ENCODE data around the gene ALDH3A2. TPM values are rescaled to one million over a fixed set of nuclear protein-coding genes. Genes with fewer than 3 reads are reported as not detected.

Gene ALDH3A2
- total and polyA plus RNA-seq, 7 experiments from 2014 or later: 25.2 to 53.4 (median 31.8) TPM

DNA sequence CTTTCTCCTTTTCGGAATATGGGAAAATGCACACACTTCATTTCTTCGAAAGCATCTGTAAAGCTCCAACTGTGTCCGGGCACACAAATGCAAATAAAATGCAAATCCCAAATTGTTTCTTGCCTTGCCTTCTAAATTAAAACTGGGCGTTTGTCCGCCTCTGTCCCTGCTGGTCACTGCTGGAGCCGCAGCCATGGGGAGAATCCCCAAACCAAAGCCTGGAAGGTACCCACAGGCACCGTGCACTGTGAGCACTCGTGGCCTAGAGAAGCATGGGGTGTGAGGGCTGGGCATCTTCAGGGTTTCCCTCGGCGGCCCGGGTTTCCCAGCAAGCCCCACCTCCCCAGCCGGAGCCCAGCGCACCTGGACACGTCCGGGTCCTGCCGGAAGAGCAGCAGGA is 64.9 kb downstream of the ALDH3A2 start:
- H3K9me3 Mint-ChIP-seq: no peaks in the 10 kb centered on the region

DNA sequence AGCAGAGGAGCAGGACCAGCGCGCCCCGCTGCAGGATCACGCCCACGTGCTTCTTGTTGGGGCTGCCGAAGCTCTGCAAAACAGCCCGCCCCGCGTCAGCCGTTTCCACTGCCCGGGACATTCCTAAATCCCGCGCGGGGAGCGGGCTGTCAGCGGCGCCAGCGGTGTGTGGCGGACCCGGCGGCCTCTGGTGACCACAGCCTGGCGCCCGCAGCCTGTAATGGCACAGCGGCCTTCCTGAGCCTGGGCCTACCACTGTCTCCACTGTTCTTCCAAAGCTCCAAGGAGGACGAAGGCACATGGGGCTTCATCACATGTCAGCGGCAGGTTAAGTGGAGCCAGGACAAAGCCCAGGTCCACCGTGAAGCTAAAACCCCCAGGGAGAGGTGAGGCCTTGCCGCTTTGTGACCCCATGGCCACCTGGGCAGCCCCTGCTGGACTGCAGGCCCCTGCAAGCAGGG is 65.4 kb downstream of the ALDH3A2 start:
- ChIA-PET CTCF (no interaction called here), POLR2A (no interaction called here)
- no peaks in the 10 kb centered on the region for H3K9me3 Mint-ChIP-seq

More for the DNA sequence above, 64.9 kb downstream of the ALDH3A2 start:
- POLR2A ChIA-PET: no interaction called here
- H3K4me1 Mint-ChIP-seq: peaks cover 0 to 5% (median 0%) of the 10 kb centered on the region in 7 donors
- no peak overlapping the region for H3K4me3 Mint-ChIP-seq
- no peaks in the 10 kb centered on the region for H3K36me3 Mint-ChIP-seq
- no peaks in the 10 kb centered on the region for H3K36me3 ChIP-seq (ENCODE audit: control insufficient read depth in 2 of 3, insufficient read depth in 3 of 3, low read length in 3 of 3)
- ATAC-seq (no peak), DNase-seq (no peak)
- no peaks in the 10 kb centered on the region for H3K9me3 ChIP-seq (ENCODE audit: control insufficient read depth in 2 of 3, low read length in 3 of 3)
- no peaks in the 10 kb centered on the region for H3K4me1 ChIP-seq (ENCODE audit: control insufficient read depth in 2 of 2, insufficient read depth in 2 of 2, low read length in 2 of 2)
- CTCF ChIA-PET: no interaction called here
- no peak overlapping the region for H3K4me3 ChIP-seq (ENCODE audit: low read length)
- intact Hi-C loops (cut with micrococcal nuclease): no loop called here
- H3K27me3 ChIP-seq (ENCODE audit: control insufficient read depth in 2 of 2, insufficient read depth in 2 of 2, low read length in 2 of 2): no peaks in the 10 kb centered on the region
- no peaks in the 10 kb centered on the region for H3K27me3 Mint-ChIP-seq
- H3K27ac Mint-ChIP-seq: no peak overlapping the region
- no peak overlapping the region for H3K27ac ChIP-seq (ENCODE audit: low read depth, low read length)

DNA sequence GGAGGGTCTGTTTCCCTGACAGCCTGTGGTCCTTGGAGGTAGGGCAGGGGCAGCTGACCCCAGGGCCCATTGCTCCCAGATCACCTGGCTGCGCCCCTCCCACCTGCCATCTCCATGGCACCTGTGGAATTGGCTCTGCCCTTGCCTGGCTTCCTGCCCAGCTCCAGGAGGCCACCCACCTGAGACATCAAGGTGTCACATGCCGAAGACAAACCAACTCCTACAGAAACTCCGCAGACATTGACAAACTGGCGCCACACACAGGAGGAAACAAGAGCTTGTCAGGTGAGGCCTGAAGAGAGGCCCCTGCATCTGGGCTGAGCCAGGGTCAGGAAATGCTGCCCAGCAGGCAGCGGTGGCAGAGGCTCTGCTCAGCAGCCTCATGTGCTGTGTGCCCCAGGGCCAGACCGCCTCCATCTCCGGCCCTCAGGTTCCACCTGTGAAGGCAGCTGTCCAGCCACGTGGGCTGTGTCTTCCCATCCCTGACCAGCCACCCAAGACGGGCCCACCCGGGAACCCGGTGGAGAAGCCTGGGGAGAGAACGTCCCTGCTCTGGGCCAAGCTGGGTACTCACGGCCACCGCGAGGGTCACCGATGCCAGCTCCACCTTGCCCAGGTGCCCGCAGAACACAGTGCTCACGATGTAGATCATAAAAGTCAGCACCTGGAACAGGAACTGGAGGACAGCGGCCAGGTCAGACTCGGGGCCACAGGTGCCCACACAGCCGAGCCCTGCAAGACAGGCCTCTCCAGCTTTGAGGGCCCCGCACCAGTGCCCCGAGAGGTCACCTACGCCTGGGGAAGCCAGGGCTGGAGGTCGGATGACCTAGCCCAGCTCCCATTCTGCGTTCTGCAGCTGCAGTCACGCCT is 66.2 kb downstream of the ALDH3A2 start:
- no peak overlapping the region for H3K4me3 ChIP-seq (ENCODE audit: low read length)
- Mint-ChIP-seq H3K4me3 (no peak overlapping the region), H3K4me1 (peaks cover 0 to 5% (median 0%) of the 10 kb centered on the region in 7 donors), H3K27ac (no peak overlapping the region), H3K36me3 (no peaks in the 10 kb centered on the region), H3K27me3 (no peaks in the 10 kb centered on the region), H3K9me3 (no peaks in the 10 kb centered on the region)
- no peaks in the 10 kb centered on the region for H3K27me3 ChIP-seq (ENCODE audit: control insufficient read depth in 2 of 2, insufficient read depth in 2 of 2, low read length in 2 of 2)
- ATAC-seq (no peak), DNase-seq (no peak)
- CTCF ChIA-PET: interaction anchor here (0.5 kb wide), 1 partner anchor 13 kb away, joined by 4 read pairs; no protein-coding TSS in a partner anchor
- H3K36me3 ChIP-seq (ENCODE audit: control insufficient read depth in 2 of 3, insufficient read depth in 3 of 3, low read length in 3 of 3): no peaks in the 10 kb centered on the region
- H3K9me3 ChIP-seq (ENCODE audit: control insufficient read depth in 2 of 3, low read length in 3 of 3): no peaks in the 10 kb centered on the region
- H3K27ac ChIP-seq (ENCODE audit: low read depth, low read length): no peak overlapping the region
- POLR2A ChIA-PET: no interaction called here
- no peaks in the 10 kb centered on the region for H3K4me1 ChIP-seq (ENCODE audit: control insufficient read depth in 2 of 2, insufficient read depth in 2 of 2, low read length in 2 of 2)
- intact Hi-C loops (cut with micrococcal nuclease): no loop called here

More for the DNA sequence above, 65.4 kb downstream of the ALDH3A2 start:
- Mint-ChIP-seq H3K36me3 (no peaks in the 10 kb centered on the region), H3K4me3 (no peak overlapping the region), H3K4me1 (peaks cover 0 to 5% (median 0%) of the 10 kb centered on the region in 7 donors), H3K27me3 (no peaks in the 10 kb centered on the region), H3K27ac (no peak overlapping the region)
- no peaks in the 10 kb centered on the region for H3K27me3 ChIP-seq (ENCODE audit: control insufficient read depth in 2 of 2, insufficient read depth in 2 of 2, low read length in 2 of 2)
- no peaks in the 10 kb centered on the region for H3K4me1 ChIP-seq (ENCODE audit: control insufficient read depth in 2 of 2, insufficient read depth in 2 of 2, low read length in 2 of 2)
- no peaks in the 10 kb centered on the region for H3K9me3 ChIP-seq (ENCODE audit: control insufficient read depth in 2 of 3, low read length in 3 of 3)
- no peak overlapping the region for H3K27ac ChIP-seq (ENCODE audit: low read depth, low read length)
- H3K36me3 ChIP-seq (ENCODE audit: control insufficient read depth in 2 of 3, insufficient read depth in 3 of 3, low read length in 3 of 3): no peaks in the 10 kb centered on the region
- DNase-seq (no peak), ATAC-seq (no peak)
- intact Hi-C loops (cut with micrococcal nuclease): no loop called here
- H3K4me3 ChIP-seq (ENCODE audit: low read length): no peak overlapping the region

DNA sequence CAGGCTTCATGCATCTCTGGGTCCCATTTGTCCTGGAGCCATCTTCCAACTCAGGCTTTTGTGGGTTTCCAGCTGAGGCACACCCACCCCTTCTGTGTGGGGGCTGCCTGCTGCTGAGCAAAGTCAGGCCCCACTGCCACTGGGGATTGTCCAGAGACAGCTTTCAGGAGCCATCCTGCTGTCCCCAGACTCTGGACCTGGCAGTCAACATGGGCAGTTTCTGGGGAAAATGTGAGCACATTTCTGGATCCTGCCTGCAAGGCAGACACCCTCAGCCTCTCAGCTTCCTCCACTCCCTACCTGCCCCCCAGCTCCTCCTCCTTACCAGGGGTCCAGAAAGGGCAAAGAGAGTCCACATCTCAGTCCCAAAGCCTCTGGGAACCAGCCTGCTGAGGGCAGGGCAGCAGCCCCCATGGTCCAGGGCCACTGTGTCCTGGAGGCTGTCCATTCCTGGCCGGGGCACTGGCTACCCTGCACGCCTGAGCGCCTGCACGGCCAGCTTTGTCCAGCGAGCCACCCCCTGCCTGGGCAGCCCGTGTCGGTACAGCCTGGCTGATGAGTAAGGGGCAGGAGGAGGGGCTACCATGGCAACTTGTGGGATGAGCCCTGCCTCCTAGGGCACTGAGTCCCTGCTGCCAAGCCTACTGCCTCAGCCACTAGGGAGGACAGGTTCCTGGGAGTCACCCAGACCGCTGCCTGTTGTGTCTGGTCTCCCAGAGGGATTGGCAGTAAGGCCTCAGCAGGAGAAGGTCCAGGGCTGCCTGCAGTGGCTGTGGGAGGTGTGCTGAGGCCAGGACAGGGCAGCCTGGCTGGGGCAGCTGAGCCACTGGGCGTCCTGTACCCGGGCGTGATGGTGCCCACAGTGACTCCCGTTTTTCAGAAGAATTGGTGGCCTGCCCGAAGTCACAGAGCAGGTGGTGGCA is 67.8 kb downstream of the ALDH3A2 start, which contains the start of gene SLC47A2:
Gene SLC47A2 (minus strand): TSS at position 477 of the 923 bp plus-strand sequence. CDS start 29 bp downstream, at position 448.
- POLR2A ChIA-PET: no interaction called here
- intact Hi-C loops (cut with micrococcal nuclease): no loop called here
- no peaks in the 10 kb centered on the region for H3K27me3 ChIP-seq (ENCODE audit: control insufficient read depth in 2 of 2, insufficient read depth in 2 of 2, low read length in 2 of 2)
- DNase-seq (no peak), ATAC-seq (no peak)
- CTCF ChIA-PET: no interaction called here
- no peaks in the 10 kb centered on the region for H3K9me3 ChIP-seq (ENCODE audit: control insufficient read depth in 2 of 3, low read length in 3 of 3)
- Mint-ChIP-seq H3K27ac (no peak within 1 kb of the TSS), H3K36me3 (no peaks in the 10 kb centered on the region), H3K4me1 (peaks cover 0 to 5% (median 0%) of the 10 kb centered on the region in 7 donors), H3K4me3 (no peak within 1 kb of the TSS), H3K27me3 (no peaks in the 10 kb centered on the region), H3K9me3 (no peaks in the 10 kb centered on the region)
- H3K4me3 ChIP-seq (ENCODE audit: low read length): no peak within 1 kb of the TSS
- no peaks in the 10 kb centered on the region for H3K36me3 ChIP-seq (ENCODE audit: control insufficient read depth in 2 of 3, insufficient read depth in 3 of 3, low read length in 3 of 3)
- no peaks in the 10 kb centered on the region for H3K4me1 ChIP-seq (ENCODE audit: control insufficient read depth in 2 of 2, insufficient read depth in 2 of 2, low read length in 2 of 2)
- H3K27ac ChIP-seq (ENCODE audit: low read depth, low read length): no peak within 1 kb of the TSS

DNA sequence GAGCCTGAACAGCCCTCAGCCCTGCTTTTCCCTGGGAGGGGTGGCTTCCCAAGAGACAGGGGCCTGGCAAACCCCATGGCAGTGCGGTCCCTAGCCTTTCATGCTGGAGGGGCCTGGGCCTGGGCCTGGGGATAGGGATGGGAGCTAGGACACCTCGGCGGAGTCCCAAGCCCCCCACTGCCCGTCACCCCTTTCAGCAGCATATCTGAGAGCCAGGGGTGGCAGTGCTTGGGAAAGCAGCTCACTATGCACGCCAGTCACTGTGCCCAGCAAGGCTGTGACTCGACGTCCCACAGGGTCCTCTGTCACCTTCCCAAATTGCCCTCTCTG is 68.4 kb downstream of the ALDH3A2 start:
- CTCF ChIA-PET: no interaction called here
- intact Hi-C loops (cut with micrococcal nuclease): no loop called here
- Histone ChIP-seq H3K27ac (ENCODE audit: low read depth, low read length) (no peak overlapping the region), H3K4me3 (ENCODE audit: low read length) (no peak overlapping the region), H3K36me3 (ENCODE audit: control insufficient read depth in 2 of 3, insufficient read depth in 3 of 3, low read length in 3 of 3) (no peaks in the 10 kb centered on the region), H3K9me3 (ENCODE audit: control insufficient read depth in 2 of 3, low read length in 3 of 3) (no peaks in the 10 kb centered on the region), H3K4me1 (ENCODE audit: control insufficient read depth in 2 of 2, insufficient read depth in 2 of 2, low read length in 2 of 2) (no peaks in the 10 kb centered on the region), H3K27me3 (ENCODE audit: control insufficient read depth in 2 of 2, insufficient read depth in 2 of 2, low read length in 2 of 2) (no peaks in the 10 kb centered on the region)
- peaks cover 0 to 5% (median 0%) of the 10 kb centered on the region in 7 donors for H3K4me1 Mint-ChIP-seq
- no peak overlapping the region for H3K27ac Mint-ChIP-seq
- H3K36me3 Mint-ChIP-seq: no peaks in the 10 kb centered on the region
- POLR2A ChIA-PET: no interaction called here
- ATAC-seq: no peak
- no peak for DNase-seq
- no peaks in the 10 kb centered on the region for H3K9me3 Mint-ChIP-seq
- H3K4me3 Mint-ChIP-seq: no peak overlapping the region
- no peaks in the 10 kb centered on the region for H3K27me3 Mint-ChIP-seq

DNA sequence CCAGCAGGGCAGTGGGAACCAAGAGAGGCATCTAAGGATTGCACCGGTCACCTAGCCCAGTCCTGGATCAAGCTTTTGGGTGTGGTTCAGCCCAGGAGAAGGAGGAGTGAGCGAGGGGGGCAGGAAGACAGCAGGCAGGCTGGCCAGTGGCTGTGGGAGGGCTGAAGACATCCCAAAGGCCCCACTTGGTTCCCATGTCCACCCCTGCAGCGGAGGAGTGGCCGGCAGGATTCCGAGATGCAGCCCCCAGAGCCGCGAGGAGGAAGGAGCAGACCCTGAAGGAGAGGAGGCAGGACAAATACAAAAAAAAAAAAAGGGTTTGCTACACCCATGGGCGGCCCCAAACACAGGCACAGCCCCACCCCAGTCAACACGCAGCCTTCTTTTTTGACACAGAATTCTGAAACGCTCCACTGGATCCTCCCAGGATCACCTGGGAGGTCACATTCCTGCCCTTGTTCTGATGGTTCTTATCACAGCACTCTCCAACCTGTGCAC is 68.9 kb downstream of the ALDH3A2 start:
- ATAC-seq (no peak), DNase-seq (no peak)
- POLR2A ChIA-PET: no interaction called here
- H3K4me1 Mint-ChIP-seq: peaks cover 0 to 9% (median 4%) of the 10 kb centered on the region in 7 donors
- H3K27ac Mint-ChIP-seq: peak overlapping the region in 1 of 9 donors; percentile 38
- no peak overlapping the region for H3K4me3 ChIP-seq (ENCODE audit: low read length)
- intact Hi-C loops (cut with micrococcal nuclease): no loop called here
- no peaks in the 10 kb centered on the region for H3K36me3 ChIP-seq (ENCODE audit: control insufficient read depth in 2 of 3, insufficient read depth in 3 of 3, low read length in 3 of 3)
- H3K9me3 ChIP-seq (ENCODE audit: control insufficient read depth in 2 of 3, low read length in 3 of 3): no peaks in the 10 kb centered on the region
- H3K9me3 Mint-ChIP-seq: no peaks in the 10 kb centered on the region
- H3K4me1 ChIP-seq (ENCODE audit: control insufficient read depth in 2 of 2, insufficient read depth in 2 of 2, low read length in 2 of 2): no peaks in the 10 kb centered on the region
- H3K27me3 Mint-ChIP-seq: peaks cover 0 to 2% (median 0%) of the 10 kb centered on the region in 5 donors
- no peak overlapping the region for H3K4me3 Mint-ChIP-seq
- CTCF ChIA-PET: no interaction called here
- no peak overlapping the region for H3K27ac ChIP-seq (ENCODE audit: low read depth, low read length)
- no peaks in the 10 kb centered on the region for H3K27me3 ChIP-seq (ENCODE audit: control insufficient read depth in 2 of 2, insufficient read depth in 2 of 2, low read length in 2 of 2)
- H3K36me3 Mint-ChIP-seq: no peaks in the 10 kb centered on the region
